Upper lobe of left lung (tissue), 6 donors: ENCODE results near the gene GRID1. TPM values are rescaled to one million over a fixed set of nuclear protein-coding genes. Genes with fewer than 3 reads are reported as not detected.

Experiments
- ATAC-seq, 2 donors: fragments of 200-7000 bp; cut with Tn5 transposase; one replicate each; pipeline ENCODE4 v1.9.1; 2022; ENCODE audit warnings: mild to moderate bottlenecking in 2 of 2, moderate library complexity in 2 of 2; ENCODE audit not compliant: low FRiP score in 2 of 2
- DNase-seq, 2 donors: peaks; one replicate each; pipeline ENCODE4 v3.0.0-alpha.2; 2019 to 2020
- H3K27ac ChIP-seq, 4 donors: fragments of 200-600 bp; sonication (generic); one replicate each; pipeline ENCODE4 v1.5.1; 2016 to 2019
- H3K27me3 ChIP-seq, 4 donors: fragments of 200-600 bp; sonication (generic); one replicate each; pipeline ENCODE4 v1.5.1; 2017 to 2019
- H3K36me3 ChIP-seq, 4 donors: fragments of 200-600 bp; sonication (generic); one replicate each; pipeline ENCODE4 v1.5.1; 2016 to 2019
- H3K4me1 ChIP-seq, 4 donors: fragments of 200-600 bp; sonication (generic); one replicate each; pipeline ENCODE4 v1.5.1; 2018 to 2019
- H3K4me3 ChIP-seq, 4 donors: fragments of 200-600 bp; sonication (generic); one replicate each; pipeline ENCODE4 v1.5.1; 2017 to 2019; ENCODE audit warnings: mild to moderate bottlenecking in 2 of 4, moderate library complexity in 1 of 4
- H3K9me3 ChIP-seq, 4 donors: fragments of 200-600 bp; sonication (generic); one replicate each; pipeline ENCODE4 v1.5.1; 2018 to 2019
- CTCF ChIP-seq, 6 experiments: fragments of 450-650 bp in 4 of 6; fragments of 200-600 bp in 2 of 6; sonication (generic) in 2 of 6; IDR thresholded peaks; one replicate each; pipeline ENCODE4 v1.5.1; 2016 to 2019; ENCODE audit warnings: antibody characterized with exemption in 6 of 6
- EP300 ChIP-seq, 4 donors: sonication (generic); formaldehyde crosslinking; IDR thresholded peaks; one replicate each; pipeline ENCODE4 v1.5.1; 2017; ENCODE audit warnings: antibody characterized with exemption in 4 of 4, control low read depth in 2 of 4
- POLR2A ChIP-seq, 4 donors: fragments of 450-650 bp; IDR thresholded peaks; one replicate each; pipeline ENCODE4 v1.5.1; 2016 to 2017; ENCODE audit warnings: antibody characterized with exemption in 4 of 4, mild to moderate bottlenecking in 2 of 4
- POLR2AphosphoS5 ChIP-seq, 2 donors: sonication (generic); formaldehyde crosslinking; IDR thresholded peaks; one replicate each; pipeline ENCODE4 v1.5.1; 2017; ENCODE audit warnings: antibody characterized with exemption in 2 of 2
- WGBS, 2 donors: methylation state at CpG; one replicate each; pipeline ENCODE4 v1.1.5; 2017 to 2018; 5-methylcytosine and 5-hydroxymethylcytosine counted together
- total RNA-seq, 6 donors: library from RNA; depleted of rRNA in 4 of 6; stranded (reverse); fragments of >200 nt in 4 of 6; gene quantifications; one replicate each; pipeline versions ENCODE4 v1.1.0 to v1.2.1, GENCODE V29; 2016 to 2021
- donor health status: DM: no; HTN: no; CAD: no; lungs with moderate emphysema.
- donor health status: DM: no; HTN: yes; CAD: no; lungs with severe emphysema.

Gene GRID1
- total RNA-seq, 6 donors from 2014 or later = 1.5 to 5.2 (median 3.2) TPM

- ATAC-seq = no peak
- peak in 1 of 2 donors; percentile 10 for DNase-seq
- H3K27me3 ChIP-seq = peaks cover 0 to 36% (median 19%) of the 10 kb centered on the region in 4 donors
Measured at GRCh38 chr10:86361156-86362128, 5.2 kb downstream of the GRID1 start.

GRCh38 chr10:86360657-86361056 lies 5.9 kb downstream of the GRID1 start:
- Histone ChIP-seq H3K27me3 (peaks cover 0 to 28% (median 16%) of the 10 kb centered on the region in 4 donors), H3K9me3 (no peaks in the 10 kb centered on the region), H3K36me3 (no peaks in the 10 kb centered on the region), H3K27ac (no peak overlapping the region), H3K4me3 (no peak overlapping the region), H3K4me1 (peaks cover 17 to 37% (median 30%) of the 10 kb centered on the region in 4 donors)
- TF ChIP-seq POLR2AphosphoS5 (IDR thresholded peaks at IDR 0.05) = no peak
- no peak for TF ChIP-seq EP300 (IDR thresholded peaks at IDR 0.05)
- TF ChIP-seq POLR2A (IDR thresholded peaks at IDR 0.05) = no peak
- TF ChIP-seq CTCF (IDR thresholded peaks at IDR 0.05) = no peak
- ATAC-seq (no peak), DNase-seq (peak in 1 of 2 donors; percentile 14)
- 85 to 89% methylated on average over 5 of the region's 5 CpGs for WGBS, 2 donors

More at GRCh38 chr10:86361156-86362128, 5.2 kb downstream of the GRID1 start:
- no peaks in the 10 kb centered on the region for H3K9me3 ChIP-seq
- no peak overlapping the region for H3K27ac ChIP-seq
- H3K4me1 ChIP-seq = peaks cover 25 to 42% (median 34%) of the 10 kb centered on the region in 4 donors
- 92 to 94% methylated on average over 5 of the region's 5 CpGs for WGBS, 2 donors
- H3K4me3 ChIP-seq = no peak overlapping the region
- TF ChIP-seq CTCF (IDR thresholded peaks at IDR 0.05) (no peak), POLR2A (IDR thresholded peaks at IDR 0.05) (no peak), POLR2AphosphoS5 (IDR thresholded peaks at IDR 0.05) (no peak), EP300 (IDR thresholded peaks at IDR 0.05) (no peak)
- no peaks in the 10 kb centered on the region for H3K36me3 ChIP-seq

- H3K4me1 ChIP-seq = peaks cover 11 to 37% (median 29%) of the 10 kb centered on the region in 4 donors
- H3K9me3 ChIP-seq = no peaks in the 10 kb centered on the region
- H3K36me3 ChIP-seq = no peaks in the 10 kb centered on the region
- H3K27ac ChIP-seq = no peak overlapping the region
- no peak for ATAC-seq
- H3K4me3 ChIP-seq = no peak overlapping the region
- WGBS, 2 donors = 47 to 70% methylated on average over 1 of the region's 1 CpG
- H3K27me3 ChIP-seq = peaks cover 0 to 21% (median 10%) of the 10 kb centered on the region in 4 donors
- TF ChIP-seq POLR2AphosphoS5 (IDR thresholded peaks at IDR 0.05) (no peak), POLR2A (IDR thresholded peaks at IDR 0.05) (no peak), EP300 (IDR thresholded peaks at IDR 0.05) (no peak), CTCF (IDR thresholded peaks at IDR 0.05) (no peak)
- no peak for DNase-seq
Measured at GRCh38 chr10:86359954-86360353, 6.6 kb downstream of the GRID1 start.

- no peak for TF ChIP-seq EP300 (IDR thresholded peaks at IDR 0.05)
- TF ChIP-seq POLR2AphosphoS5 (IDR thresholded peaks at IDR 0.05) = no peak
- no peak for TF ChIP-seq CTCF (IDR thresholded peaks at IDR 0.05)
- no peak for TF ChIP-seq POLR2A (IDR thresholded peaks at IDR 0.05)
- Histone ChIP-seq H3K36me3 (no peaks in the 10 kb centered on the region), H3K4me3 (no peak overlapping the region), H3K27me3 (peaks cover 0 to 13% (median 6%) of the 10 kb centered on the region in 4 donors), H3K9me3 (no peaks in the 10 kb centered on the region), H3K4me1 (peaks cover 8 to 33% (median 28%) of the 10 kb centered on the region in 4 donors), H3K27ac (no peak overlapping the region)
- DNase-seq (no peak), ATAC-seq (no peak)
- 89 to 93% methylated on average over 7 of the region's 7 CpGs for WGBS, 2 donors
Measured at GRCh38 chr10:86359111-86359510, 7.5 kb downstream of the GRID1 start.
